GM10248 (cell line): ENCODE measurements around the gene OSMR.

ENCODE experiments used
- CTCF ChIA-PET: fragments of 300-600 bp; sonication (Branson Sonifier 250); formaldehyde crosslinking; extraction: SDS; loops from one replicate; lab custom pipeline; 2021; ENCODE audit warnings: antibody characterized with exemption; lab: Yijun Ruan, JAX
- POLR2A ChIA-PET: fragments of 350-650 bp; sonication (Branson Sonifier 250); formaldehyde crosslinking; extraction: SDS; loops from one replicate; lab custom pipeline; 2020; ENCODE audit warnings: antibody characterized with exemption; lab: Yijun Ruan, JAX
- DNase-seq: peaks from one replicate; pipeline ENCODE4 v3.0.0; 2012; ENCODE audit errors: extremely low spot score
- TF ChIP-seq, protein P1 (sequence below): IDR thresholded peaks from 2 replicates; pipeline ENCODE4 v1.5.1; 2012; ENCODE audit warnings: mild to moderate bottlenecking, low read depth; ENCODE audit errors: extremely low read depth, missing control alignments, control extremely low read depth

The OSMR gene

DNA sequence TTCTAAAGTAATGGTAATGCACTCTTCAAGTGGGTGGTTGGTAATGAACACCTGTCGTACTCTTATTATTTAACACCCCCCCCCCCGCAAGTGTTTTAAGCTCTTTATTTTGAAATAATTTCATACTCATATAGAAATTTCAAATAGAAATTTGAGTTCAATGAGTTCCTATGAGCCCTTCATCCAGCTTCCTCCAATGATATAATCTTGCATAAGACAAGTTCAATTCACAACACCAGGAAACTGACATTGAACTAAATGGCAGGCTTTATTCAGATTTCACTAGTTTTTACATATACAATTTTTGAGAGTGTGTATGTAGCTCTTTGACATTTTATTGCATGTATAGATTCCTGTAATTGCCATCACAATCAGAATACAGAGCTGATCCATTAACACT lies 30.9 kb upstream of the OSMR start:
- POLR2A ChIA-PET, result no interaction called here
- CTCF ChIA-PET, result interaction anchor here (0.6 to 2.0 kb wide), 4 partner anchors 13 to 373 kb away, joined by 3 to 12 read pairs (median 3); no protein-coding TSS in a partner anchor
- TF ChIP-seq, protein P1, sequence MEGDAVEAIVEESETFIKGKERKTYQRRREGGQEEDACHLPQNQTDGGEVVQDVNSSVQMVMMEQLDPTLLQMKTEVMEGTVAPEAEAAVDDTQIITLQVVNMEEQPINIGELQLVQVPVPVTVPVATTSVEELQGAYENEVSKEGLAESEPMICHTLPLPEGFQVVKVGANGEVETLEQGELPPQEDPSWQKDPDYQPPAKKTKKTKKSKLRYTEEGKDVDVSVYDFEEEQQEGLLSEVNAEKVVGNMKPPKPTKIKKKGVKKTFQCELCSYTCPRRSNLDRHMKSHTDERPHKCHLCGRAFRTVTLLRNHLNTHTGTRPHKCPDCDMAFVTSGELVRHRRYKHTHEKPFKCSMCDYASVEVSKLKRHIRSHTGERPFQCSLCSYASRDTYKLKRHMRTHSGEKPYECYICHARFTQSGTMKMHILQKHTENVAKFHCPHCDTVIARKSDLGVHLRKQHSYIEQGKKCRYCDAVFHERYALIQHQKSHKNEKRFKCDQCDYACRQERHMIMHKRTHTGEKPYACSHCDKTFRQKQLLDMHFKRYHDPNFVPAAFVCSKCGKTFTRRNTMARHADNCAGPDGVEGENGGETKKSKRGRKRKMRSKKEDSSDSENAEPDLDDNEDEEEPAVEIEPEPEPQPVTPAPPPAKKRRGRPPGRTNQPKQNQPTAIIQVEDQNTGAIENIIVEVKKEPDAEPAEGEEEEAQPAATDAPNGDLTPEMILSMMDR, result no peak
- DNase-seq, result no peak

DNA sequence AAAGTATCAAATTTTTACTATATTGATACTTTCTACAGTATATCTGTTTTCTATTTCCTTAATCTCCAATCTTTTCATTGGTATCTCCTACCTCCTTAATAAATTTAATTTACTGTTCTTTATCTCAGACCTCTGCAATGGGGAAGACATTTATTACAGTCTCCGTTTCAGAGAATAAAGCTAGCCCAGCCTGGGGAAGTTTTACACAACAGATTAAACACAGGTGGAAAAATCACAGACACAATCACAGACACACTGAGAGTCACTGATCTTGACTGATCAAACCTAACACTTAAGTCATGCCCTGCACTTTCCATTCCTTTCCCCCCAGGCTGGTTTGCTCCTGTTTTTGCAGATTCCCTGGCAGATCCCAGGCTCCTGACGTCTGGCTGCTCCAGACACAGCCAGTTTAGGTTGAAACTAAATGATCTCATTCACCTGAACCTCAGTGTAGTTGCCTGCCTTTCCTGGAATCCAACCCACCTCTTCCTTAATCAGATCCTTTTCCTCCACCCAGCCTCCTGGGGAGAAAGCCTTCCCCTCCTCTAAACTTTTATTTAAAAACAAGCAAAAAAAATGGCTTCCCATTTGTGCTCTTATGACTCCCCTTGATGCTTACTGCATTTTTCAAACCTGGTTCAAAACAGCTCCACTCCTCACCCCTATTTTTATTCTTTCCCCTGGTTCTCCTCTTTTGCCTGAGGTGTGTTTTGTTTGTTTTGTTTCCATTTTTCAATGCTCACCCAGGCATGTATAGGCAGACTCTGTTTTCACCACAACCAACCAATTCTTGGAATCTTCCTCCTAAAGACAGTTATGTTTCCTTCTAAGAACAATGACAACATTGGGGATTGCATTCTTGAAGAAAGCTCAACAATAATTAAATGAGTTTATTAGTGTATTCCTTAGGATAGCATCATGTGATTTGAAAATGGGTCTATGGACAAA lies 29.5 kb upstream of the OSMR start:
- CTCF ChIA-PET, result interaction anchor here (1.0 kb wide), 1 partner anchor 550 kb away, joined by 3 read pairs; no protein-coding TSS in a partner anchor
- no peak for DNase-seq
- POLR2A ChIA-PET, result no interaction called here
- TF ChIP-seq, protein P1, result no peak

DNA sequence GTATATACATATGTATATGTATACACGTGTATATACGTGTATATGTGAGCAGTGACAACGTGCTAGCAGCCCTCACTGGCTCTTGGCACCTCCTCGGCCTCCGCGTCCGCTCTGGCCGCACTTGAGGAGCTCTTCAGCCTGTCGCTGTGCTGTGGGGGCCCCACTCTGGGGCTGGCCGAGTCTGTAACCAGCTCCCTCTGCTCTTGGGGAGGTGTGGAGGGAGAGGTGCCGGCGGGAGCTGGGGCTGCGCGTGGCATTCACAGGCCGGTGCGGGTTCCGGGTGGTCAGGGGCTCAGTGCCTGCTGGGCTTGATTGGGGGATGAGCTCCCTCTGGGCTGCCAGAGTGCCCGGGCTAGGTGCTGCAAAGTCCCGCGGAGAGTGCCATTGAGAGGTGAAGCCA lies 24.1 kb upstream of the OSMR start:
- ChIA-PET CTCF (interaction anchor here (1.1 to 1.5 kb wide), 5 partner anchors 9 to 380 kb away, joined by 3 to 7 read pairs (median 4); no protein-coding TSS in a partner anchor), POLR2A (no interaction called here)

DNA sequence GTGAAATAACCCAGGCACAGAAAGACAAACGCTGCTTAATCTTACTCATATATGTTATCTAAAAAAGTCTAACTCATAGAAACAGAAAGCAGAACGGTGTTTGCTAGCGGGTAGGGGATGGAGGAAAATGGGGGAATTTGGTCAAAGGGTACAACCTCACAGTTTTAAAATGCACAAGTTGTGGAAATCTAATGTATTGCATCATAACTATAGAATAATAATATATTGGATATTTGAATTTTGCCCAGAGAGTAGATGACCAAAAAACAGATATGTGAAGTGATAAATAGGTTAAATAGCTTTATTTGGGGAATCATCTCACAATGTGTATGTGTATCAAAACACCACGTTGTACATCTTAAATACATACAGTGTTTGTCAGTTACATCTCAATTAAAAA lies 22.3 kb upstream of the OSMR start:
- POLR2A ChIA-PET, result no interaction called here
- DNase-seq, result no peak
- TF ChIP-seq, protein P1, result no peak

More for the DNA sequence above, 24.1 kb upstream of the OSMR start:
- DNase-seq, result no peak
- TF ChIP-seq, protein P1, result no peak

DNA sequence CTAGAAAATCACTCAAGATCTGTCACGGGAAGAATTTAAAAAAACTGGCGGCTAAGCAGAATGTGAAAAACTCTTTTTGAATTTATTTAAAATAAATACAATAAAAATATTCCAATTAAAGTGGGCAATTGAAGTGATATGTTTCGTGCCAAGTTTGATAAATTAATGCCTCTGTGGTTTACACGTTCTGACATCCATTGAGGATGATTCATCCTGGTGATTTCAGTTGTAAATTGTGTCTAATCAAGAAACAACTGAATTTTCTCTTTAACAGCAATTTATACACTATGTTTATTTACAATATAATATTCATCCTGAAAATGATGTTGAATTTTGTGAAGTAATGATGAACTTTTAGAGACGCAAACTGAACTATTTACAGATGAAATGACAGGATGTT lies 21.0 kb upstream of the OSMR start:
- no peak for DNase-seq
- POLR2A ChIA-PET, result no interaction called here
- TF ChIP-seq, protein P1, result no peak
- CTCF ChIA-PET, result no interaction called here

More for the DNA sequence above, 22.3 kb upstream of the OSMR start:
- CTCF ChIA-PET, result interaction anchor here (1.0 kb wide), 1 partner anchor 13 kb away, joined by 3 read pairs; no protein-coding TSS in a partner anchor

DNA sequence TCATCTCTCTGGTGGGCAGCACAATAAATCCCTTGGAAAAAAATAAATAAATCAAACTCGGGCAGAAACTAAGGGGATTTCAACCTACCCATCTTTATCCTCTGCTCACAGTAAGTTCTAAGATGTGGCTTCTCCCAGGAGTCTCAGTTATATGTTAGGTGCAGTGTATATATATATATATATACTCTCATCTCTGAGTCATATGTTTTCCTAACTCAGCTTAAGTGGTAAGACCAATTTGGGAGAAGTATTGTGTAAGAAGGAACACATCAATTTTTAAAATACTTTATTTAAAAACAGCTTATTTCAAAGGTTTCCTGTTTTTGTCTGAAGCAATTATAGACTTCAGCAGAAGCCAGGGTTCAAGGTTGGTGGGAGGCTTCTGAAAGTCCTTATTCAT lies 20.3 kb upstream of the OSMR start:
- CTCF ChIA-PET, result no interaction called here
- POLR2A ChIA-PET, result no interaction called here
- TF ChIP-seq, protein P1, result no peak
- DNase-seq, result no peak
